ENCODE measurements around the gene PTPRN2. TPM values are rescaled to one million over a fixed set of nuclear protein-coding genes. Genes with fewer than 3 reads are reported as not detected.

Gene PTPRN2
- total and polyA plus RNA-seq, 2 donors (not counting 3 experiments of a cell fraction or from before 2014, with no cell fraction given), result 0.62 to 0.88 TPM

DNA sequence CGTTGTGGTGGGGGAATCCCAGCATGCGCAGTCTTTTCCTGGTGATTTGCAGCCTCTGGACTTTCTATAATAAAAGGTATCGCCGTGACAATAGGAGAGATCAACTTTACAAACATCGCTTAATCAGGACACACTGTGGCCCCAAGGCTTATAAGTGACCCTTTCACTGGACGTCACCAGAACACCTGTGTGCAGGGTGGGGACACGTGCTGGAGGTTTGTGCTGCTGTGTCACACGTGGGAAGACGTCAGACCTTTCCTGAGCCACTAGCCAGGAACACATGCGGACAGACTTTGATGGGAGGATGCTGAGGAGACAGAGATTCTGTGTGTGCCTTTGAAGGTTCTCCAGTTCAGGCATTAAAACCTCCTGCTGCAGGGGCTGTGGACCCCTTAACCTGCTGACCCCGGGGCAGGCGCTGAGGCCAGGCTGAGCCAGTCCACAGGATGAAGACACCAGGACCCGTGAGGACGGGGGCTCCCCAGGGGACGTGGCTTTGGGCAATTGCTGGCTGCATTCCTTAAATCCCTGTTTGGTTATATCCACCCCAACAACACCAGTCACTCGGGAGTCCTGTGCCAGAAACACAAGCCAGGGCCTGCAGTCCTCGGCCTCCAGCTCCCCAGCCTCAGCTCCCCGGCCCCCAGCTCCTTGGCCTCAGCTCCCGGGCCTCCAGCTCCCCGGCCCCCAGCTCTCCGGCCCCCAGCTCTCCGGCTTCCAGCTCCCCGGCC, 183.4 kb downstream of the PTPRN2 start:
- BruUV-seq (replicated peaks), result no TSS peak
- CTCF ChIA-PET, result no interaction called here
- POLR2A ChIA-PET, result no interaction called here
- H3K4me1 ChIP-seq (ENCODE audit: control insufficient read depth, extremely low read depth, insufficient read depth, low read length), result no peaks in the 10 kb centered on the region
- H3K9me3 ChIP-seq (replicated peaks; ENCODE audit: control insufficient read depth, insufficient read depth, low read length), result peaks cover 5% of the 10 kb centered on the region
- H3K36me3 ChIP-seq (ENCODE audit: control insufficient read depth in 2 of 2, extremely low read depth in 1 of 2, insufficient read depth in 2 of 2, low read length in 2 of 2), result no peaks in the 10 kb centered on the region
- H3K79me2 ChIP-seq (ENCODE audit: control insufficient read depth, insufficient read depth, low read length), result no peaks in the 10 kb centered on the region
- intact Hi-C loops (cut with micrococcal nuclease) (no loop called here), dilution Hi-C loops (cut with MboI; ENCODE audit: extremely low pct_ligation_motif_present, low sequenced_read_pairs) (no loop called here)
- DNase-seq (ENCODE audit: low read depth, low spot score) (no peak), FAIRE-seq (no peak)
- H3K27ac ChIP-seq (ENCODE audit: insufficient read depth, low read depth, low read length), result no peak overlapping the region
- H4K20me1 ChIP-seq (replicated peaks; ENCODE audit: control insufficient read depth, extremely low read depth, insufficient read depth, low read length), result no peaks in the 10 kb centered on the region
- H3K27me3 ChIP-seq (ENCODE audit: control insufficient read depth in 2 of 2, insufficient read depth in 2 of 2, low read length in 2 of 2), result no peaks in the 10 kb centered on the region
- no peak overlapping the region for H3K4me3 ChIP-seq (replicated peaks in 1 of 3; ENCODE audit: insufficient read depth in 1 of 3, low read depth in 1 of 3, low read length in 3 of 3)
- TF ChIP-seq, protein P1, sequence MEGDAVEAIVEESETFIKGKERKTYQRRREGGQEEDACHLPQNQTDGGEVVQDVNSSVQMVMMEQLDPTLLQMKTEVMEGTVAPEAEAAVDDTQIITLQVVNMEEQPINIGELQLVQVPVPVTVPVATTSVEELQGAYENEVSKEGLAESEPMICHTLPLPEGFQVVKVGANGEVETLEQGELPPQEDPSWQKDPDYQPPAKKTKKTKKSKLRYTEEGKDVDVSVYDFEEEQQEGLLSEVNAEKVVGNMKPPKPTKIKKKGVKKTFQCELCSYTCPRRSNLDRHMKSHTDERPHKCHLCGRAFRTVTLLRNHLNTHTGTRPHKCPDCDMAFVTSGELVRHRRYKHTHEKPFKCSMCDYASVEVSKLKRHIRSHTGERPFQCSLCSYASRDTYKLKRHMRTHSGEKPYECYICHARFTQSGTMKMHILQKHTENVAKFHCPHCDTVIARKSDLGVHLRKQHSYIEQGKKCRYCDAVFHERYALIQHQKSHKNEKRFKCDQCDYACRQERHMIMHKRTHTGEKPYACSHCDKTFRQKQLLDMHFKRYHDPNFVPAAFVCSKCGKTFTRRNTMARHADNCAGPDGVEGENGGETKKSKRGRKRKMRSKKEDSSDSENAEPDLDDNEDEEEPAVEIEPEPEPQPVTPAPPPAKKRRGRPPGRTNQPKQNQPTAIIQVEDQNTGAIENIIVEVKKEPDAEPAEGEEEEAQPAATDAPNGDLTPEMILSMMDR (IDR thresholded peaks at IDR 0.05; ENCODE audit: extremely low read depth in 1 of 2, insufficient read depth in 1 of 2, low read depth in 1 of 2, low read length in 2 of 2), result no peak
- no peak for TF ChIP-seq POLR2A (IDR thresholded peaks at IDR 0.05; ENCODE audit: low read depth, low read length)
- TF ChIP-seq, protein P2, sequence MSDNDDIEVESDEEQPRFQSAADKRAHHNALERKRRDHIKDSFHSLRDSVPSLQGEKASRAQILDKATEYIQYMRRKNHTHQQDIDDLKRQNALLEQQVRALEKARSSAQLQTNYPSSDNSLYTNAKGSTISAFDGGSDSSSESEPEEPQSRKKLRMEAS (IDR thresholded peaks at IDR 0.05; ENCODE audit: insufficient read depth, insufficient read length), result no peak
- TF ChIP-seq POLR2AphosphoS5 (IDR thresholded peaks at IDR 0.05; ENCODE audit: insufficient read depth, low read depth, low read length), result no peak
- no peak overlapping the region for H3K9ac ChIP-seq (replicated peaks; ENCODE audit: extremely low read depth, insufficient read depth, low read length)
- no peaks in the 10 kb centered on the region for H3K9me1 ChIP-seq (replicated peaks; ENCODE audit: control insufficient read depth, extremely low read depth, insufficient read depth, low read length)
- no peak overlapping the region for H2AFZ ChIP-seq (ENCODE audit: low read depth, low read length)
- H3K4me2 ChIP-seq (ENCODE audit: insufficient read depth, low read length), result no peak overlapping the region

Data from endothelial cell of umbilical vein (primary cell).